Activated T-helper 1 cell treated with Interleukin-2 at 50 U/mL for 16 hours (primary cell): ENCODE measurements around the gene TMEM247.

Source experiments
- DNase-seq: peaks from one replicate; pipeline ENCODE4 v3.0.0-alpha.2; 2020; ENCODE audit warnings: low read depth

The TMEM247 gene

GRCh38 chr2:46489423-46490174 lies 10.2 kb downstream of the TMEM247 start:
- no peak for DNase-seq

- DNase-seq, result no peak
These were observed 11.3 kb downstream of the TMEM247 start for GRCh38 chr2:46490521-46491141.

GRCh38 chr2:46492301-46492700 lies 12.9 kb downstream of the TMEM247 start:
- DNase-seq, result no peak

GRCh38 chr2:46493241-46493970 lies 14.0 kb downstream of the TMEM247 start:
- no peak for DNase-seq

- DNase-seq, result no peak
These were observed 14.5 kb downstream of the TMEM247 start for GRCh38 chr2:46493971-46494250.

- no peak for DNase-seq
These were observed 15.2 kb downstream of the TMEM247 start for GRCh38 chr2:46494596-46494995.

GRCh38 chr2:46495231-46496030 lies 16.1 kb downstream of the TMEM247 start:
- no peak for DNase-seq

- no peak for DNase-seq
These were observed 18.4 kb downstream of the TMEM247 start for GRCh38 chr2:46497766-46498165.

- no peak for DNase-seq
These were observed 19.3 kb downstream of the TMEM247 start for GRCh38 chr2:46498681-46499080.

- no peak for DNase-seq
These were observed 20.0 kb downstream of the TMEM247 start for GRCh38 chr2:46499392-46499785.

- DNase-seq, result no peak
These were observed 21.4 kb downstream of the TMEM247 start for GRCh38 chr2:46500801-46501200.

GRCh38 chr2:46502291-46502885 lies 23.0 kb downstream of the TMEM247 start:
- DNase-seq, result no peak

- no peak for DNase-seq
These were observed 24.3 kb downstream of the TMEM247 start for GRCh38 chr2:46503686-46504085.

- no peak for DNase-seq
These were observed 24.9 kb downstream of the TMEM247 start for GRCh38 chr2:46504221-46504620.

- no peak for DNase-seq
These were observed 25.5 kb downstream of the TMEM247 start for GRCh38 chr2:46504685-46505471.

GRCh38 chr2:46505472-46505783 lies 26.1 kb downstream of the TMEM247 start:
- no peak for DNase-seq

- DNase-seq, result no peak
These were observed 26.9 kb downstream of the TMEM247 start for GRCh38 chr2:46506131-46506706.

- DNase-seq, result no peak
These were observed 28.9 kb downstream of the TMEM247 start for GRCh38 chr2:46508312-46508711.

- no peak for DNase-seq
These were observed 29.4 kb downstream of the TMEM247 start for GRCh38 chr2:46508759-46509158.

- DNase-seq, result no peak
These were observed 30.4 kb downstream of the TMEM247 start for GRCh38 chr2:46509804-46510203.

GRCh38 chr2:46510598-46511177 lies 31.3 kb downstream of the TMEM247 start:
- no peak for DNase-seq
